CD4-positive, alpha-beta T cell treated with Interleukin-1 beta for 1 hour (primary cell): ENCODE measurements around the gene MYL4.
A peak's percentile ranks its signal among the peaks of the same experiment; 100 is the strongest.
"Not testable (repeated sequence)": the region's sequence is repeated elsewhere in the genome, so short reads cannot be mapped to it uniquely, and the experiment has no call there.

Experiments used
- DNase-seq, 2 donors: peaks; one replicate each; pipeline ENCODE4 v3.0.0-alpha.2; 2020 to 2022

The MYL4 gene

GRCh38 chr17:47197821-47198220, 11.3 kb upstream of the MYL4 start:
- DNase-seq, result no peak

- DNase-seq, result no peak
These were observed 9.4 kb upstream of the MYL4 start for GRCh38 chr17:47199627-47200324.

GRCh38 chr17:47200325-47200664, 8.9 kb upstream of the MYL4 start:
- no peak for DNase-seq

GRCh38 chr17:47201166-47201565, 8.0 kb upstream of the MYL4 start:
- no peak for DNase-seq

GRCh38 chr17:47203984-47204721, 5.0 kb upstream of the MYL4 start:
- DNase-seq, result peak; percentile 28 to 58

GRCh38 chr17:47204722-47205418, 4.3 kb upstream of the MYL4 start:
- peak; percentile 48 to 51 for DNase-seq

- DNase-seq, result peak; percentile 74 to 79
These were observed 3.7 kb upstream of the MYL4 start for GRCh38 chr17:47205419-47205963.

GRCh38 chr17:47207143-47208067, 1.7 kb upstream of the MYL4 start:
- DNase-seq, result no peak

- DNase-seq, result no peak
These were observed 351 bp downstream of the MYL4 start for GRCh38 chr17:47209499-47209898.

GRCh38 chr17:47210105-47210504, 957 bp downstream of the MYL4 start:
- DNase-seq, result no peak

- DNase-seq, result no peak
These were observed 1.6 kb downstream of the MYL4 start for GRCh38 chr17:47210779-47211178.

- no peak for DNase-seq
These were observed 3.3 kb downstream of the MYL4 start for GRCh38 chr17:47212458-47212857.

- DNase-seq, result no peak
These were observed 4.4 kb downstream of the MYL4 start for GRCh38 chr17:47213540-47213939.

GRCh38 chr17:47214931-47215330, 5.8 kb downstream of the MYL4 start:
- no peak for DNase-seq

- not testable (repeated sequence) for DNase-seq
These were observed 7.7 kb downstream of the MYL4 start for GRCh38 chr17:47216821-47217220.

GRCh38 chr17:47217279-47217678, 8.1 kb downstream of the MYL4 start:
- peak in 1 of 2 donors; percentile 47 for DNase-seq

GRCh38 chr17:47218896-47219430, 9.8 kb downstream of the MYL4 start:
- no peak for DNase-seq

GRCh38 chr17:47219621-47220475, 10.7 kb downstream of the MYL4 start:
- no peak for DNase-seq

- DNase-seq, result peak in 1 of 2 donors; percentile 40
These were observed 11.4 kb downstream of the MYL4 start for GRCh38 chr17:47220531-47220999.

- DNase-seq, result no peak
These were observed 12.0 kb downstream of the MYL4 start for GRCh38 chr17:47221154-47221553.

GRCh38 chr17:47222047-47222446, 12.9 kb downstream of the MYL4 start:
- no peak for DNase-seq
